Endodermal cell (in vitro differentiated cells): Measurements from ENCODE around the gene MMP2. TPM values are rescaled to one million over a fixed set of nuclear protein-coding genes. Genes with fewer than 3 reads are reported as not detected.

Source experiments
- DNase-seq: peaks from one replicate; pipeline ENCODE4 v3.0.0-alpha.2; 2017
- H3K27ac ChIP-seq: 2 replicates; pipeline ENCODE4 v1.5.1; 2013; ENCODE audit warnings: mild to moderate bottlenecking, low read depth, low read length, moderate library complexity
- H3K27me3 ChIP-seq: 2 replicates; pipeline ENCODE4 v1.6.1; 2013; ENCODE audit warnings: mild to moderate bottlenecking, low read length, moderate library complexity; ENCODE audit not compliant: insufficient read depth, control insufficient read depth, poor library complexity, severe bottlenecking
- H3K36me3 ChIP-seq: 2 replicates; pipeline ENCODE4 v1.7.0; 2013; ENCODE audit warnings: mild to moderate bottlenecking, low read length, moderate library complexity; ENCODE audit not compliant: control insufficient read depth, insufficient read depth
- H3K4me1 ChIP-seq: one replicate; pipeline ENCODE4 v1.7.0; 2013; ENCODE audit warnings: low read length; ENCODE audit not compliant: control insufficient read depth, insufficient read depth
- H3K4me3 ChIP-seq: 2 replicates; pipeline ENCODE4 v1.5.1; 2013; ENCODE audit warnings: mild to moderate bottlenecking, low read length, moderate library complexity
- H3K9ac ChIP-seq: 2 replicates; pipeline ENCODE4 v1.6.1; 2013; ENCODE audit warnings: mild to moderate bottlenecking, low read length, moderate library complexity; ENCODE audit not compliant: poor library complexity, severe bottlenecking; ENCODE audit errors: extremely low read depth
- H3K9me3 ChIP-seq: 2 replicates; pipeline ENCODE4 v1.6.1; 2013; ENCODE audit warnings: mild to moderate bottlenecking, low read length, moderate library complexity; ENCODE audit not compliant: control insufficient read depth
- H3K27ac Mint-ChIP-seq: 2 replicates; pipeline ENCODE4 v1.8.0; 2020; ENCODE audit warnings: mixed read lengths
- H3K27me3 Mint-ChIP-seq: 2 replicates; pipeline ENCODE4 v1.8.0; 2021; ENCODE audit warnings: mild to moderate bottlenecking, mixed read lengths; ENCODE audit not compliant: insufficient read depth
- H3K36me3 Mint-ChIP-seq: 2 replicates; pipeline ENCODE4 v1.8.0; 2020; ENCODE audit warnings: low read depth, mixed read lengths
- H3K4me1 Mint-ChIP-seq: 2 replicates; pipeline ENCODE4 v1.8.0; 2020; ENCODE audit warnings: mixed read lengths
- H3K4me3 Mint-ChIP-seq: 2 replicates; pipeline ENCODE4 v1.8.0; 2020; ENCODE audit warnings: mild to moderate bottlenecking, moderate library complexity, mixed read lengths
- H3K9me3 Mint-ChIP-seq: 2 replicates; pipeline ENCODE4 v1.8.0; 2020; ENCODE audit warnings: mild to moderate bottlenecking, mixed read lengths
- whole genome bisulfite sequencing, 2 experiments: methylation state at CpG; one replicate each; pipeline versions ENCODE4 v1.1.5 to v1.1.7; 2013; ENCODE audit warnings: missing lambda C conversion rate in 2 of 2, mixed read lengths in 1 of 2; ENCODE audit not compliant: insufficient coverage in 1 of 2, insufficient read length in 1 of 2; 5-methylcytosine and 5-hydroxymethylcytosine counted together
- total RNA-seq, 2 donors: library from RNA; stranded (reverse); fragmentation: NEBNext Ultra II Directional in 1 of 2; extraction: Animal tissue kit (Norgen Biotek cat#: 25700) in 1 of 2; gene quantifications; 2 replicates in 1 of 2; 3 replicates in 1 of 2; pipeline ENCODE4 v1.2.1, GENCODE V29; 2021
- TF ChIP-seq, protein P1 (sequence below): fragments of 200-600 bp; sonication (generic); conservative IDR thresholded peaks from 2 replicates; pipeline ENCODE4 v1.5.0; 2021; ENCODE audit warnings: antibody characterized with exemption, mild to moderate bottlenecking

Gene MMP2
- total RNA-seq, 2 donors from 2014 or later, result 65.0 to 80.4 TPM

- Mint-ChIP-seq H3K36me3 (no peaks in the 10 kb centered on the region), H3K9me3 (no peaks in the 10 kb centered on the region), H3K4me1 (no peaks in the 10 kb centered on the region), H3K27me3 (no peaks in the 10 kb centered on the region), H3K4me3 (no peak overlapping the region), H3K27ac (no peak overlapping the region)
- Histone ChIP-seq H3K4me1 (no peaks in the 10 kb centered on the region), H3K9ac (no peak overlapping the region), H3K27ac (no peak overlapping the region), H3K9me3 (no peaks in the 10 kb centered on the region), H3K4me3 (no peak overlapping the region), H3K36me3 (no peaks in the 10 kb centered on the region), H3K27me3 (no peaks in the 10 kb centered on the region)
- TF ChIP-seq, protein P1, sequence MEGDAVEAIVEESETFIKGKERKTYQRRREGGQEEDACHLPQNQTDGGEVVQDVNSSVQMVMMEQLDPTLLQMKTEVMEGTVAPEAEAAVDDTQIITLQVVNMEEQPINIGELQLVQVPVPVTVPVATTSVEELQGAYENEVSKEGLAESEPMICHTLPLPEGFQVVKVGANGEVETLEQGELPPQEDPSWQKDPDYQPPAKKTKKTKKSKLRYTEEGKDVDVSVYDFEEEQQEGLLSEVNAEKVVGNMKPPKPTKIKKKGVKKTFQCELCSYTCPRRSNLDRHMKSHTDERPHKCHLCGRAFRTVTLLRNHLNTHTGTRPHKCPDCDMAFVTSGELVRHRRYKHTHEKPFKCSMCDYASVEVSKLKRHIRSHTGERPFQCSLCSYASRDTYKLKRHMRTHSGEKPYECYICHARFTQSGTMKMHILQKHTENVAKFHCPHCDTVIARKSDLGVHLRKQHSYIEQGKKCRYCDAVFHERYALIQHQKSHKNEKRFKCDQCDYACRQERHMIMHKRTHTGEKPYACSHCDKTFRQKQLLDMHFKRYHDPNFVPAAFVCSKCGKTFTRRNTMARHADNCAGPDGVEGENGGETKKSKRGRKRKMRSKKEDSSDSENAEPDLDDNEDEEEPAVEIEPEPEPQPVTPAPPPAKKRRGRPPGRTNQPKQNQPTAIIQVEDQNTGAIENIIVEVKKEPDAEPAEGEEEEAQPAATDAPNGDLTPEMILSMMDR, result no peak
- DNase-seq, result no peak
- WGBS, 2 experiments, result 70 to 83% methylated on average over 1 to 2 of the region's 2 CpGs
Measured at GRCh38 chr16:55529018-55529417, 50.0 kb downstream of the MMP2 start.

GRCh38 chr16:55530316-55530856, 51.4 kb downstream of the MMP2 start:
- Histone ChIP-seq H3K27me3 (no peaks in the 10 kb centered on the region), H3K36me3 (no peaks in the 10 kb centered on the region), H3K4me1 (no peaks in the 10 kb centered on the region), H3K9me3 (no peaks in the 10 kb centered on the region), H3K4me3 (no peak overlapping the region), H3K27ac (no peak overlapping the region), H3K9ac (no peak overlapping the region)
- TF ChIP-seq, protein P1, result no peak
- no peaks in the 10 kb centered on the region for H3K4me1 Mint-ChIP-seq
- H3K4me3 Mint-ChIP-seq, result no peak overlapping the region
- no peaks in the 10 kb centered on the region for H3K36me3 Mint-ChIP-seq
- H3K9me3 Mint-ChIP-seq, result no peaks in the 10 kb centered on the region
- no peaks in the 10 kb centered on the region for H3K27me3 Mint-ChIP-seq
- no peak for DNase-seq
- WGBS, 2 experiments, result 100% methylated on average over 1 of the region's 1 CpG; no CpG with 5 or more reads in 1 of the 2 experiments
- no peak overlapping the region for H3K27ac Mint-ChIP-seq

DNA sequence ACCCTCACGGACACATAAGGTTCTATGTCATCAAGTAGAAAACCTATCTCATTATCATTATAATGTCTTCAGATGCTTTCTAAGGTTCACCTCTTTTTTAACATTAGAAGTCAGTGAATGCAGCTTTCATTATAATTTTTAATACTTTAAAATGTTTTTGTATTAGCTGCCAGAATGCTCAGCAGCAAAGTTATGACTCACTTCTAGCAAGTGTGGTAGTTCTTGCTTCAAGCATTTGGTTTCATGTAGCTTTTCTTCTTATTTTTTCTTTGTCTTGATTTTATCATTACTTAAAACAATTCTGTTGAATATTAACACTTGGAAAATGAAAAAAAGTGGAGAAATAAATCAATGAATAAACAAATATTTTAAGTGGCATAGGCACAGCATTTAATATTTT, 53.2 kb downstream of the MMP2 start:
- Mint-ChIP-seq H3K4me3 (no peak overlapping the region), H3K27me3 (no peaks in the 10 kb centered on the region)

More for the DNA sequence above, 53.2 kb downstream of the MMP2 start:
- no CpG with 5 or more reads among the region's 1 CpG for WGBS, 2 experiments
- Mint-ChIP-seq H3K36me3 (no peaks in the 10 kb centered on the region), H3K4me1 (no peaks in the 10 kb centered on the region), H3K27ac (no peak overlapping the region), H3K9me3 (no peaks in the 10 kb centered on the region)
- DNase-seq, result no peak
- H3K4me3 ChIP-seq, result no peak overlapping the region
- TF ChIP-seq, protein P1, result no peak
- no peaks in the 10 kb centered on the region for H3K27me3 ChIP-seq
- no peak overlapping the region for H3K9ac ChIP-seq
- no peaks in the 10 kb centered on the region for H3K9me3 ChIP-seq
- no peak overlapping the region for H3K27ac ChIP-seq
- H3K36me3 ChIP-seq, result no peaks in the 10 kb centered on the region
- no peaks in the 10 kb centered on the region for H3K4me1 ChIP-seq
